ENCODE results near the gene TEX50. TPM values are rescaled to one million over a fixed set of nuclear protein-coding genes. Genes with fewer than 3 reads are reported as not detected.
"Not testable (repeated sequence)": the region's sequence is repeated elsewhere in the genome, so short reads cannot be mapped to it uniquely, and the experiment has no call there.

TEX50 gene, protein sequence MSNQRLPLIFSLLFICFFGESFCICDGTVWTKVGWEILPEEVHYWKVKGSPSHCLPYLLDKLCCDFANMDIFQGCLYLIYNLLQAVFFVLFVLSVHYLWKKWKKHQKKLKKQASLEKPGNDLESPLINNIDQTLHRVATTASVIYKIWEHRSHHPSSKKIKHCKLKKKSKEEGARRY
- total RNA-seq (not detected), polyA plus RNA-seq (not detected)
- long read RNA-seq, donor 1 = 0 reads
- long read RNA-seq, donor 2 = 0 reads

DNA sequence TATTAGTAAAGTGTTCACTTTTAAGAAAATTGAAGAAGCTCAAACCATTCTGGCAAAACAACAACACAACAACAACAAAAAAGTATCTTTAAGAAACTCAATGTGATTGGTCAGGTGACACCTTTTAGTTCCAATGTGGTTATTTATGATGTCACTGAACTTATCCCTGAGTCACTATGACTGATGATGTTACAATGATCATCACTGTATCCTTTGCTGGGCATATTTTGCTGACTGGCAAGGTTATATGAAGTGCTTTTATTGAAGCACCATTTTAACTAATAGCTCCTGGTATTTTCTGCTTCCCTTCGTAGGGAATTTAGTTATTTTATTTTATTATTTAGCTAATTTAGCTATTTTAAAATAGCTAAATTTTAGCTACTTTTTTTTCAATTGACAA is at the start of gene TEX50:
Gene TEX50 (plus strand): TSS at position 223 of the 400 bp plus-strand sequence. CDS start 184 bp downstream, outside the sequence.
- Histone ChIP-seq H3K4me1 (ENCODE audit: control insufficient read depth in 1 of 2, insufficient read depth in 2 of 2, low read length in 2 of 2) (no peaks in the 10 kb centered on the region), H3K4me3 (ENCODE audit: low read length in 2 of 2) (no peak within 1 kb of the TSS), H3K27me3 (ENCODE audit: control insufficient read depth in 1 of 2, insufficient read depth in 2 of 2, low read length in 1 of 2) (no peaks in the 10 kb centered on the region), H3K36me3 (ENCODE audit: control insufficient read depth in 1 of 2, insufficient read depth in 2 of 2, low read length in 1 of 2) (no peaks in the 10 kb centered on the region), H3K9me3 (ENCODE audit: control insufficient read depth, low read length) (peaks cover 3% of the 10 kb centered on the region), H3K27ac (ENCODE audit: low read depth in 1 of 2, low read length in 2 of 2) (no peak within 1 kb of the TSS)
- intact Hi-C loops (cut with DNase I) = no loop called here
- 78 to 83% methylated on average over 1 of the region's 1 CpG for WGBS, 2 donors
- no peak for ATAC-seq (ENCODE audit: low FRiP score)
- no peak for DNase-seq

DNA sequence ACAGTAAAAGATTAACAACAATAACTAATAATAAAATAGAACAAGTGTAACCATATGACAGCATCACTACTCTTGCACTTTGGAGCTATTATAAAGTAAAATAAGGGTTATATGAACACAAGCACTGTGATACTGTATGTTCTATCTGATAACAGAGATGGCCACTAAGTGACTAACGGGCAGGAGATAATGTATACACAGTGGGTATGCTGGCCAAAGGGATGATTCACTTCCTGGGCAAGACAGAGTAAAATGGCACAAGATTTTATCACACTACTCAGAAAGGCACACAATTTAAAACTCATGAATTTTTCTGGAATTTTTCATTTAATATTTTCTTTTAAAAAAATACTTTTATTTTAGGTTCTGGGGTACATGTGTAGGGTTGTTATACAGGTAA is 44.6 kb upstream of the TEX50 start:
- intact Hi-C loops (cut with DNase I) = no loop called here
- H3K27me3 ChIP-seq (ENCODE audit: control insufficient read depth in 1 of 2, insufficient read depth in 2 of 2, low read length in 1 of 2) = no peaks in the 10 kb centered on the region
- H3K9me3 ChIP-seq (ENCODE audit: control insufficient read depth, low read length) = no peaks in the 10 kb centered on the region
- no peak overlapping the region for H3K27ac ChIP-seq (ENCODE audit: low read depth in 1 of 2, low read length in 2 of 2)
- H3K4me1 ChIP-seq (ENCODE audit: control insufficient read depth in 1 of 2, insufficient read depth in 2 of 2, low read length in 2 of 2) = no peaks in the 10 kb centered on the region
- H3K4me3 ChIP-seq (ENCODE audit: low read length in 2 of 2) = no peak overlapping the region
- H3K36me3 ChIP-seq (ENCODE audit: control insufficient read depth in 1 of 2, insufficient read depth in 2 of 2, low read length in 1 of 2) = no peaks in the 10 kb centered on the region
- 44% methylated on average over 1 of the region's 1 CpG for WGBS, 2 donors
- no peak for ATAC-seq (ENCODE audit: low FRiP score)
- no peak for DNase-seq

DNA sequence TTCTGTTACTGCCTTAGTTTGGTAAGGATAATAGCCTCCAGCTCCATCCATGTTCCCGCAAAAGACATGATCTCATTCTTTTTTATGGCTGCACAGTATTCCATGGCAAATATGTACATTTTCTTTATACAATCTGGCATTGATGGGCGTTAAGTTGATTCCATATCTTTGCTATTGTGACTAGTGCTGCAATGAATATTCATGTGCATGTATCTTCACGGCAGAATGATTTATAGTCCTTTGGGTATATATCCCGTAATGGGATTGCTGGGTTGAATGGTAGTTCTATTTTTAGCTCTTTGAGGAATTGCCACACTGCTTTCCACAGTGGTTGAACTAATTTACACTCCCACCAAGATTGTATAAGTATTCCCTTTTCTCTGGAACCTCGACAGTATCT is 44.0 kb upstream of the TEX50 start:
- H3K4me1 ChIP-seq (ENCODE audit: control insufficient read depth in 1 of 2, insufficient read depth in 2 of 2, low read length in 2 of 2); DNase-seq; H3K36me3 ChIP-seq (ENCODE audit: control insufficient read depth in 1 of 2, insufficient read depth in 2 of 2, low read length in 1 of 2); intact Hi-C loops (cut with DNase I); H3K27ac ChIP-seq (ENCODE audit: low read depth in 1 of 2, low read length in 2 of 2); ATAC-seq (ENCODE audit: low FRiP score); H3K9me3 ChIP-seq (ENCODE audit: control insufficient read depth, low read length); H3K4me3 ChIP-seq (ENCODE audit: low read length in 2 of 2); H3K27me3 ChIP-seq (ENCODE audit: control insufficient read depth in 1 of 2, insufficient read depth in 2 of 2, low read length in 1 of 2): not testable (repeated sequence)
- WGBS, 2 donors = 64 to 66% methylated on average over 5 of the region's 5 CpGs

- Histone ChIP-seq H3K27ac (ENCODE audit: low read depth in 1 of 2, low read length in 2 of 2) (no peak overlapping the region), H3K4me1 (ENCODE audit: control insufficient read depth in 1 of 2, insufficient read depth in 2 of 2, low read length in 2 of 2) (no peaks in the 10 kb centered on the region), H3K27me3 (ENCODE audit: control insufficient read depth in 1 of 2, insufficient read depth in 2 of 2, low read length in 1 of 2) (no peaks in the 10 kb centered on the region), H3K9me3 (ENCODE audit: control insufficient read depth, low read length) (no peaks in the 10 kb centered on the region), H3K4me3 (ENCODE audit: low read length in 2 of 2) (no peak overlapping the region), H3K36me3 (ENCODE audit: control insufficient read depth in 1 of 2, insufficient read depth in 2 of 2, low read length in 1 of 2) (no peaks in the 10 kb centered on the region)
- ATAC-seq (ENCODE audit: low FRiP score) = no peak
- 85 to 90% methylated on average over 3 of the region's 3 CpGs for WGBS, 2 donors
- no peak for DNase-seq
- intact Hi-C loops (cut with DNase I) = no loop called here
Observed at GRCh38 chr1:173596097-173596825, 38.9 kb upstream of the TEX50 start.

- WGBS, 2 donors = 90 to 96% methylated on average over 2 of the region's 2 CpGs
- no peak for ATAC-seq (ENCODE audit: low FRiP score)
- intact Hi-C loops (cut with DNase I) = loop anchor here in 1 of 2 donors (10.0 kb wide), 1 partner anchor 167 kb away; no protein-coding TSS in a partner anchor
- Histone ChIP-seq H3K9me3 (ENCODE audit: control insufficient read depth, low read length) (no peaks in the 10 kb centered on the region), H3K27ac (ENCODE audit: low read depth in 1 of 2, low read length in 2 of 2) (no peak overlapping the region), H3K36me3 (ENCODE audit: control insufficient read depth in 1 of 2, insufficient read depth in 2 of 2, low read length in 1 of 2) (no peaks in the 10 kb centered on the region), H3K4me3 (ENCODE audit: low read length in 2 of 2) (no peak overlapping the region), H3K27me3 (ENCODE audit: control insufficient read depth in 1 of 2, insufficient read depth in 2 of 2, low read length in 1 of 2) (peaks cover 0 to 1% of the 10 kb centered on the region in 2 donors), H3K4me1 (ENCODE audit: control insufficient read depth in 1 of 2, insufficient read depth in 2 of 2, low read length in 2 of 2) (no peaks in the 10 kb centered on the region)
- DNase-seq = no peak
Observed at GRCh38 chr1:173601588-173601987, 33.5 kb upstream of the TEX50 start.

GRCh38 chr1:173603056-173603591 is 32.0 kb upstream of the TEX50 start, which contains the start of gene SLC9C2:
Gene SLC9C2 (minus strand): TSS chr1:173603072. CDS start chr1:173601776, 1,296 bp downstream.
- Histone ChIP-seq H3K4me3 (ENCODE audit: low read length in 2 of 2) (peak within 1 kb of the TSS; percentile 23 to 41), H3K9me3 (ENCODE audit: control insufficient read depth, low read length) (no peaks in the 10 kb centered on the region), H3K36me3 (ENCODE audit: control insufficient read depth in 1 of 2, insufficient read depth in 2 of 2, low read length in 1 of 2) (no peaks in the 10 kb centered on the region), H3K4me1 (ENCODE audit: control insufficient read depth in 1 of 2, insufficient read depth in 2 of 2, low read length in 2 of 2) (no peaks in the 10 kb centered on the region), H3K27me3 (ENCODE audit: control insufficient read depth in 1 of 2, insufficient read depth in 2 of 2, low read length in 1 of 2) (peaks cover 0 to 1% of the 10 kb centered on the region in 2 donors), H3K27ac (ENCODE audit: low read depth in 1 of 2, low read length in 2 of 2) (no peak within 1 kb of the TSS)
- WGBS, 2 donors = 12% methylated on average over 5 of the region's 5 CpGs
- intact Hi-C loops (cut with DNase I) = loop anchor here in 1 of 2 donors (10.0 kb wide), 1 partner anchor 168 kb away; no protein-coding TSS in a partner anchor
- no peak for ATAC-seq (ENCODE audit: low FRiP score)
- no peak for DNase-seq

- ATAC-seq (ENCODE audit: low FRiP score) (no peak), DNase-seq (no peak)
- WGBS, 2 donors = 85 to 87% methylated on average over 4 of the region's 4 CpGs
- intact Hi-C loops (cut with DNase I) = loop anchor here in 1 of 2 donors (10.0 kb wide), 1 partner anchor 174 kb away; no protein-coding TSS in a partner anchor
- Histone ChIP-seq H3K36me3 (ENCODE audit: control insufficient read depth in 1 of 2, insufficient read depth in 2 of 2, low read length in 1 of 2) (no peaks in the 10 kb centered on the region), H3K27ac (ENCODE audit: low read depth in 1 of 2, low read length in 2 of 2) (no peak overlapping the region), H3K9me3 (ENCODE audit: control insufficient read depth, low read length) (no peaks in the 10 kb centered on the region), H3K4me3 (ENCODE audit: low read length in 2 of 2) (no peak overlapping the region), H3K4me1 (ENCODE audit: control insufficient read depth in 1 of 2, insufficient read depth in 2 of 2, low read length in 2 of 2) (no peaks in the 10 kb centered on the region), H3K27me3 (ENCODE audit: control insufficient read depth in 1 of 2, insufficient read depth in 2 of 2, low read length in 1 of 2) (peaks cover 0 to 1% of the 10 kb centered on the region in 2 donors)
Observed at GRCh38 chr1:173608503-173609216, 26.5 kb upstream of the TEX50 start.

GRCh38 chr1:173613086-173613485 is 22.1 kb upstream of the TEX50 start:
- H3K9me3 ChIP-seq (ENCODE audit: control insufficient read depth, low read length); intact Hi-C loops (cut with DNase I); DNase-seq; H3K4me1 ChIP-seq (ENCODE audit: control insufficient read depth in 1 of 2, insufficient read depth in 2 of 2, low read length in 2 of 2); H3K27ac ChIP-seq (ENCODE audit: low read depth in 1 of 2, low read length in 2 of 2); H3K36me3 ChIP-seq (ENCODE audit: control insufficient read depth in 1 of 2, insufficient read depth in 2 of 2, low read length in 1 of 2); H3K4me3 ChIP-seq (ENCODE audit: low read length in 2 of 2); H3K27me3 ChIP-seq (ENCODE audit: control insufficient read depth in 1 of 2, insufficient read depth in 2 of 2, low read length in 1 of 2); ATAC-seq (ENCODE audit: low FRiP score): not testable (repeated sequence)
- WGBS, 2 donors = 91 to 94% methylated on average over 26 to 32 of the region's 32 CpGs

All from aorta (tissue), 5 donors.